Neural cell (in vitro differentiated cells): ENCODE data around the gene ITGA5. TPM values are rescaled to one million over a fixed set of nuclear protein-coding genes. Genes with fewer than 3 reads are reported as not detected.

Experiments used
- H2AFZ ChIP-seq: fragments of 200-600, 300-800 bp; sonication (generic), shearing (Covaris generic); 2 replicates; pipeline ENCODE4 v1.6.0; 2014; ENCODE audit warnings: low read depth, mild to moderate bottlenecking, antibody characterized with exemption, low read length, moderate library complexity
- H3F3A ChIP-seq: fragments of 200-600 bp; shearing (Covaris generic); 2 replicates; pipeline ENCODE4 v1.6.1; 2016; ENCODE audit warnings: mild to moderate bottlenecking, moderate library complexity, mixed read lengths, antibody characterized with exemption, low read length; ENCODE audit not compliant: insufficient read depth, poor library complexity, severe bottlenecking
- H3K27ac ChIP-seq: fragments of 200-600, 300-800 bp; sonication (generic), shearing (Covaris generic); 2 replicates; pipeline ENCODE4 v1.5.1; 2014; ENCODE audit warnings: mild to moderate bottlenecking, low read length, moderate library complexity
- H3K27me3 ChIP-seq: fragments of 300-800, 200-600 bp; sonication (generic), shearing (Covaris generic); 2 replicates; pipeline ENCODE4 v1.6.0; 2014; ENCODE audit warnings: mild to moderate bottlenecking, low read depth, low read length, moderate library complexity; ENCODE audit not compliant: insufficient read depth
- H3K36me3 ChIP-seq: fragments of 300-800, 200-600 bp; sonication (generic), shearing (Covaris generic); 2 replicates; pipeline ENCODE4 v1.5.1; 2014; ENCODE audit warnings: mild to moderate bottlenecking, antibody characterized with exemption, low read length, moderate library complexity; ENCODE audit not compliant: insufficient read depth
- H3K4me2 ChIP-seq: fragments of 300-800, 200-600 bp; sonication (generic), shearing (Covaris generic); 2 replicates; pipeline ENCODE4 v1.6.0; 2014; ENCODE audit warnings: mild to moderate bottlenecking, low read length
- H3K4me3 ChIP-seq: fragments of 300-800, 200-600 bp; sonication (generic), shearing (Covaris generic); 2 replicates; pipeline ENCODE4 v1.5.1; 2014; ENCODE audit warnings: mild to moderate bottlenecking, low read length, moderate library complexity
- H3K79me2 ChIP-seq: fragments of 200-600 bp; shearing (Covaris generic); replicated peaks from 2 replicates; pipeline ENCODE4 v1.6.0; 2014; ENCODE audit warnings: mild to moderate bottlenecking, low read length, moderate library complexity; ENCODE audit not compliant: insufficient read depth
- H3K9ac ChIP-seq: fragments of 300-800, 200-600 bp; sonication (generic), shearing (Covaris generic); 2 replicates; pipeline ENCODE4 v1.6.1; 2016; ENCODE audit warnings: mild to moderate bottlenecking, low read length, mixed read lengths
- H3K9me2 ChIP-seq: fragments of 200-600 bp; shearing (Covaris generic); 2 replicates; pipeline ENCODE4 v1.6.1; 2016; ENCODE audit warnings: mild to moderate bottlenecking, low read length, mixed read lengths; ENCODE audit not compliant: insufficient read depth
- H3K9me3 ChIP-seq: fragments of 200-600, 300-800 bp; sonication (generic), shearing (Covaris generic); 2 replicates; pipeline ENCODE4 v1.6.1; 2016; ENCODE audit warnings: mild to moderate bottlenecking, mixed run types, low read length, moderate library complexity, mixed read lengths
- H4K20me1 ChIP-seq: fragments of 200-600 bp; shearing (Covaris generic); 2 replicates; pipeline ENCODE4 v1.6.1; 2016; ENCODE audit warnings: mild to moderate bottlenecking, mixed run types; ENCODE audit not compliant: insufficient read depth
- CTCF ChIP-seq: fragments of 450-650 bp; IDR thresholded peaks from 2 replicates; pipeline ENCODE4 v1.5.1; 2014; ENCODE audit warnings: antibody characterized with exemption, mild to moderate bottlenecking, moderate library complexity; ENCODE audit not compliant: poor library complexity, severe bottlenecking
- EP300 ChIP-seq: fragments of 450-650 bp; conservative IDR thresholded peaks from 2 replicates; pipeline ENCODE4 v1.6.1; 2014; ENCODE audit warnings: antibody characterized with exemption, mild to moderate bottlenecking, moderate library complexity; ENCODE audit not compliant: poor library complexity, severe bottlenecking
- EZH2 ChIP-seq: fragments of 200-600, 300-800 bp; shearing (Covaris generic), sonication (generic); IDR thresholded peaks from 2 replicates; pipeline ENCODE4 v1.6.1; 2014; ENCODE audit warnings: antibody characterized with exemption, low read length, borderline replicate concordance, mild to moderate bottlenecking; ENCODE audit not compliant: insufficient read depth, poor library complexity, severe bottlenecking
- MXI1 ChIP-seq: fragments of 450-650 bp; conservative IDR thresholded peaks from 2 replicates; pipeline ENCODE4 v1.6.1; 2014; ENCODE audit warnings: antibody characterized with exemption, mild to moderate bottlenecking; ENCODE audit not compliant: poor library complexity, severe bottlenecking
- POLR2AphosphoS5 ChIP-seq: IDR thresholded peaks from 2 replicates; pipeline ENCODE4 v1.6.1; 2012
- RAD21 ChIP-seq: fragments of 450-650 bp; conservative IDR thresholded peaks from 2 replicates; pipeline ENCODE4 v1.6.1; 2014; ENCODE audit warnings: antibody characterized with exemption, mild to moderate bottlenecking, moderate library complexity
- REST ChIP-seq: IDR thresholded peaks from 2 replicates; pipeline ENCODE4 v1.6.1; 2012; ENCODE audit warnings: borderline replicate concordance
- SMC3 ChIP-seq: fragments of 450-650 bp; conservative IDR thresholded peaks from 2 replicates; pipeline ENCODE4 v1.6.1; 2014; ENCODE audit warnings: antibody characterized with exemption, mild to moderate bottlenecking, moderate library complexity; ENCODE audit not compliant: poor library complexity
- TAF1 ChIP-seq: IDR thresholded peaks from 2 replicates; pipeline ENCODE4 v1.6.1; 2012; ENCODE audit warnings: low read depth
- polyA plus RNA-seq: library from polyadenylated mRNA; depleted of rRNA; stranded (reverse); fragments of >200 nt; gene quantifications from 2 replicates; pipeline ENCODE4 v1.2.3, GENCODE V29; 2014

The ITGA5 gene
- polyA plus RNA-seq, 1 donor from 2014 or later, result not detected

- H3K9me2 ChIP-seq, result no peaks in the 10 kb centered on the region
- no peak for TF ChIP-seq MXI1
- no peak for TF ChIP-seq REST
- TF ChIP-seq EZH2, result no peak
- TF ChIP-seq CTCF, result no peak
- TF ChIP-seq TAF1, result no peak
- TF ChIP-seq EP300, result no peak
- no peak for TF ChIP-seq POLR2AphosphoS5
- TF ChIP-seq RAD21, result no peak
- TF ChIP-seq SMC3, result no peak
- no peaks in the 10 kb centered on the region for H4K20me1 ChIP-seq
- H3K27ac ChIP-seq, result no peak overlapping the region
- H3K9me3 ChIP-seq, result no peaks in the 10 kb centered on the region
- no peak overlapping the region for H3K4me3 ChIP-seq
- H3K4me2 ChIP-seq, result no peak overlapping the region
- no peak overlapping the region for H2AFZ ChIP-seq
- no peaks in the 10 kb centered on the region for H3K79me2 ChIP-seq
- no peaks in the 10 kb centered on the region for H3K36me3 ChIP-seq
- no peaks in the 10 kb centered on the region for H3F3A ChIP-seq
- H3K27me3 ChIP-seq, result no peaks in the 10 kb centered on the region
- H3K9ac ChIP-seq, result no peak overlapping the region
These were observed 43.8 kb downstream of the ITGA5 start for GRCh38 chr12:54375259-54375579.

GRCh38 chr12:54374562-54375258 lies 44.4 kb downstream of the ITGA5 start:
- no peak overlapping the region for H3K9ac ChIP-seq

More at GRCh38 chr12:54374562-54375258, 44.4 kb downstream of the ITGA5 start:
- Histone ChIP-seq H3K27ac (no peak overlapping the region), H4K20me1 (no peaks in the 10 kb centered on the region), H3K4me2 (no peak overlapping the region), H3F3A (no peaks in the 10 kb centered on the region), H3K27me3 (no peaks in the 10 kb centered on the region), H3K79me2 (no peaks in the 10 kb centered on the region), H3K4me3 (no peak overlapping the region), H3K36me3 (no peaks in the 10 kb centered on the region), H2AFZ (no peak overlapping the region), H3K9me3 (no peaks in the 10 kb centered on the region), H3K9me2 (no peaks in the 10 kb centered on the region)
- TF ChIP-seq MXI1 (no peak), CTCF (no peak), POLR2AphosphoS5 (no peak)
